H9 (cell line): ENCODE data around the gene SMYD2. TPM values are rescaled to one million over a fixed set of nuclear protein-coding genes. Genes with fewer than 3 reads are reported as not detected.

ENCODE experiments used
- DNase-seq: peaks from one replicate; pipeline ENCODE4 v3.0.0-alpha.2; 2017
- H2AFZ ChIP-seq: one replicate; pipeline ENCODE4 v1.6.1; 2013; ENCODE audit warnings: mild to moderate bottlenecking, low read length, control low read depth, moderate library complexity
- H2AK5ac ChIP-seq: 2 replicates; pipeline ENCODE4 v1.6.1; 2013; ENCODE audit warnings: low read length, control low read depth, mixed read lengths; ENCODE audit not compliant: insufficient read length
- H2BK120ac ChIP-seq: one replicate; pipeline ENCODE4 v1.6.1; 2013; ENCODE audit warnings: low read depth, mild to moderate bottlenecking, low read length, control low read depth, inconsistent platforms; ENCODE audit not compliant: poor library complexity, severe bottlenecking
- H2BK12ac ChIP-seq: 2 replicates; pipeline ENCODE4 v1.6.1; 2013; ENCODE audit warnings: low read length, control low read depth, mixed read lengths, low read depth; ENCODE audit not compliant: insufficient read length
- H2BK15ac ChIP-seq: 2 replicates; pipeline ENCODE4 v1.6.1; 2013; ENCODE audit warnings: low read depth, low read length, control low read depth
- H2BK20ac ChIP-seq: one replicate; pipeline ENCODE4 v1.6.1; 2013; ENCODE audit warnings: low read depth, mild to moderate bottlenecking, low read length, control low read depth, inconsistent platforms; ENCODE audit not compliant: poor library complexity, severe bottlenecking
- H2BK5ac ChIP-seq: 2 replicates; pipeline ENCODE4 v1.6.1; 2013; ENCODE audit warnings: low read length, control low read depth, mixed read lengths; ENCODE audit not compliant: insufficient read length
- H3K14ac ChIP-seq: 2 replicates; pipeline ENCODE4 v1.6.1; 2013; ENCODE audit warnings: low read length, control low read depth; ENCODE audit not compliant: insufficient read depth
- H3K18ac ChIP-seq: 2 replicates; pipeline ENCODE4 v1.6.1; 2013; ENCODE audit warnings: low read depth, mild to moderate bottlenecking, mixed read lengths, low read length, control low read depth; ENCODE audit not compliant: insufficient read length
- H3K23ac ChIP-seq: 2 replicates; pipeline ENCODE4 v1.6.1; 2013; ENCODE audit warnings: low read length, control low read depth, mixed read lengths, low read depth; ENCODE audit not compliant: insufficient read length
- H3K23me2 ChIP-seq: 2 replicates; pipeline ENCODE4 v1.6.1; 2013; ENCODE audit warnings: low read depth, mild to moderate bottlenecking, mixed read lengths, low read length, control low read depth; ENCODE audit not compliant: insufficient read length, poor library complexity, severe bottlenecking
- H3K27ac ChIP-seq: 2 replicates; pipeline ENCODE4 v1.5.1; 2013; ENCODE audit warnings: low read length, control low read depth, mixed read lengths, low read depth; ENCODE audit not compliant: insufficient read length
- H3K27me3 ChIP-seq: 2 replicates; pipeline ENCODE4 v1.6.1; 2013; ENCODE audit warnings: low read length, control low read depth, inconsistent platforms; ENCODE audit not compliant: insufficient read depth
- H3K4ac ChIP-seq: 2 replicates; pipeline ENCODE4 v1.6.1; 2013; ENCODE audit warnings: low read depth, mild to moderate bottlenecking, control low read depth, inconsistent platforms, low read length, moderate library complexity
- H3K4me1 ChIP-seq: 2 replicates; pipeline ENCODE4 v1.6.1; 2013; ENCODE audit warnings: low read length, control low read depth, inconsistent platforms; ENCODE audit not compliant: insufficient read depth
- H3K4me2 ChIP-seq: 2 replicates; pipeline ENCODE4 v1.6.1; 2013; ENCODE audit warnings: low read length, control low read depth, mixed read lengths; ENCODE audit not compliant: insufficient read length, insufficient read depth
- H3K56ac ChIP-seq: 2 replicates; pipeline ENCODE4 v1.6.1; 2013; ENCODE audit warnings: low read depth, mild to moderate bottlenecking, mixed read lengths, low read length, control low read depth; ENCODE audit not compliant: insufficient read length
- H3K79me1 ChIP-seq: 2 replicates; pipeline ENCODE4 v1.6.1; 2013; ENCODE audit warnings: low read depth, mild to moderate bottlenecking, moderate library complexity, low read length, control low read depth, inconsistent platforms; ENCODE audit not compliant: insufficient read depth, poor library complexity, severe bottlenecking
- H3K79me2 ChIP-seq: 2 replicates; pipeline ENCODE4 v1.6.1; 2013; ENCODE audit warnings: low read length, control low read depth, inconsistent platforms; ENCODE audit not compliant: insufficient read depth
- H3K9ac ChIP-seq: 2 replicates; pipeline ENCODE4 v1.6.1; 2013; ENCODE audit warnings: low read length, control low read depth, mixed read lengths; ENCODE audit not compliant: insufficient read length; ENCODE audit errors: extremely low read depth
- H3K9me3 ChIP-seq: one replicate; pipeline ENCODE4 v1.6.1; 2013; ENCODE audit warnings: low read depth, low read length, inconsistent platforms; ENCODE audit not compliant: control insufficient read depth
- H3T11ph ChIP-seq: one replicate; pipeline ENCODE4 v1.6.1; 2013; ENCODE audit warnings: mild to moderate bottlenecking, low read length, control low read depth, inconsistent platforms
- H4K20me1 ChIP-seq: one replicate; pipeline ENCODE4 v1.6.1; 2013; ENCODE audit not compliant: control insufficient read depth, insufficient read length, insufficient read depth
- H4K5ac ChIP-seq: 2 replicates; pipeline ENCODE4 v1.6.1; 2013; ENCODE audit warnings: low read depth, mild to moderate bottlenecking, mixed read lengths, low read length, control low read depth; ENCODE audit not compliant: insufficient read length
- H4K8ac ChIP-seq: replicated peaks from 2 replicates; pipeline ENCODE4 v1.6.1; 2013; ENCODE audit warnings: low read length, control low read depth, mixed read lengths, low read depth; ENCODE audit not compliant: insufficient read length
- H4K91ac ChIP-seq: 2 replicates; pipeline ENCODE4 v1.6.1; 2013; ENCODE audit warnings: low read depth, mild to moderate bottlenecking, moderate library complexity, mixed read lengths, low read length, control low read depth; ENCODE audit not compliant: insufficient read length
- H3K27ac Mint-ChIP-seq, 3 experiments: 2 replicates in 2 of 3; 3 replicates in 1 of 3; pipeline ENCODE4 v1.8.0; 2020 to 2021; ENCODE audit warnings: mixed read lengths in 3 of 3, mild to moderate bottlenecking in 1 of 3, moderate library complexity in 1 of 3
- H3K27me3 Mint-ChIP-seq: 2 replicates; pipeline ENCODE4 v1.8.0; 2021; ENCODE audit warnings: low read depth, mild to moderate bottlenecking, moderate library complexity, mixed read lengths
- H3K36me3 Mint-ChIP-seq, 3 experiments: 2 replicates in 2 of 3; 3 replicates in 1 of 3; pipeline ENCODE4 v1.8.0; 2020 to 2021; ENCODE audit warnings: low read depth in 3 of 3, mixed read lengths in 3 of 3; ENCODE audit not compliant: insufficient read depth in 1 of 3
- H3K4me1 Mint-ChIP-seq, 2 experiments: 2 replicates each; pipeline ENCODE4 v1.8.0; 2020; ENCODE audit warnings: mixed read lengths in 2 of 2
- H3K4me3 Mint-ChIP-seq, 2 experiments: 2 replicates in 1 of 2; 3 replicates in 1 of 2; pipeline ENCODE4 v1.8.0; 2020 to 2021; ENCODE audit warnings: mild to moderate bottlenecking in 2 of 2, mixed read lengths in 2 of 2, moderate library complexity in 1 of 2
- H3K9me3 Mint-ChIP-seq, 2 experiments: 2 replicates in 1 of 2; 3 replicates in 1 of 2; pipeline ENCODE4 v1.8.0; 2020; ENCODE audit warnings: mild to moderate bottlenecking in 2 of 2, mixed read lengths in 2 of 2, moderate library complexity in 1 of 2
- CTCF ChIP-seq: fragments of 200-600 bp; sonication (generic); conservative IDR thresholded peaks from 3 replicates; pipeline ENCODE4 v1.8.0; 2021; ENCODE audit warnings: antibody characterized with exemption, mild to moderate bottlenecking
- WGBS: extraction: QIAGEN DNeasy Blood & Tissue Kit; methylation state at CpG from one replicate; pipeline ENCODE4 v1.1.7; 2013; ENCODE audit warnings: missing lambda C conversion rate, low lambda C conversion rate, mixed read lengths; ENCODE audit not compliant: insufficient read length; ENCODE audit errors: extremely low coverage; 5-methylcytosine and 5-hydroxymethylcytosine counted together
- total RNA-seq: library from RNA; stranded (reverse); gene quantifications from 2 replicates; pipeline ENCODE4 v1.2.1, GENCODE V29; 2021

The SMYD2 gene
- total RNA-seq, 1 experiment from 2014 or later: 10.9 TPM

GRCh38 chr1:214378492-214378891 lies 97.5 kb downstream of the SMYD2 start:
- Histone ChIP-seq H3K23ac (no peak overlapping the region), H3K79me1 (peaks cover 7% of the 10 kb centered on the region), H2BK120ac (no peak overlapping the region), H4K5ac (no peak overlapping the region), H3K23me2 (no peaks in the 10 kb centered on the region), H2AK5ac (no peak overlapping the region), H3T11ph (no peak overlapping the region), H2BK5ac (peak overlapping the region; percentile 59), H3K56ac (no peak overlapping the region), H4K91ac (no peak overlapping the region), H4K20me1 (no peaks in the 10 kb centered on the region), H3K4ac (no peak overlapping the region), H3K14ac (no peak overlapping the region; the same call in 1 of the 2 replicates), H3K27me3 (no peaks in the 10 kb centered on the region), H2BK12ac (no peak overlapping the region), H3K27ac (no peak overlapping the region), H3K4me1 (peaks cover 8% of the 10 kb centered on the region; the same call in 1 of the 2 replicates), H3K18ac (no peak overlapping the region), H4K8ac (no peak overlapping the region), H3K79me2 (no peaks in the 10 kb centered on the region), H3K4me2 (no peak overlapping the region), H2AFZ (no peak overlapping the region), H3K9me3 (no peaks in the 10 kb centered on the region), H2BK15ac (no peak overlapping the region), H2BK20ac (no peak overlapping the region), H3K9ac (no peak overlapping the region)
- Mint-ChIP-seq H3K4me3 (no peak overlapping the region), H3K9me3 (no peaks in the 10 kb centered on the region), H3K27ac (0 out of 7 replicates have a peak overlapping the region, but pooled peaks of 1 of the 3 experiments have one; percentile 24), H3K4me1 (peaks cover 31 to 36% of the 10 kb centered on the region in 2 experiments), H3K36me3 (peaks cover 10 to 58% (median 35%) of the 10 kb centered on the region in 3 experiments; a peak in 6 of 7 replicates), H3K27me3 (no peaks in the 10 kb centered on the region)
- WGBS: no CpG with 5 or more reads among the region's 8 CpGs
- no peak for DNase-seq
- TF ChIP-seq CTCF: no peak
